Bone marrow (tissue), 2 donors: ENCODE measurements around the gene SRGAP2C.
"Not testable (repeated sequence)": the region's sequence is repeated elsewhere in the genome, so short reads cannot be mapped to it uniquely, and the experiment has no call there.

Source experiments
- DNase-seq, 2 donors: peaks; one replicate each; lab custom pipeline; 2025; lab: John Stamatoyannopoulos, UW

The SRGAP2C gene

DNA sequence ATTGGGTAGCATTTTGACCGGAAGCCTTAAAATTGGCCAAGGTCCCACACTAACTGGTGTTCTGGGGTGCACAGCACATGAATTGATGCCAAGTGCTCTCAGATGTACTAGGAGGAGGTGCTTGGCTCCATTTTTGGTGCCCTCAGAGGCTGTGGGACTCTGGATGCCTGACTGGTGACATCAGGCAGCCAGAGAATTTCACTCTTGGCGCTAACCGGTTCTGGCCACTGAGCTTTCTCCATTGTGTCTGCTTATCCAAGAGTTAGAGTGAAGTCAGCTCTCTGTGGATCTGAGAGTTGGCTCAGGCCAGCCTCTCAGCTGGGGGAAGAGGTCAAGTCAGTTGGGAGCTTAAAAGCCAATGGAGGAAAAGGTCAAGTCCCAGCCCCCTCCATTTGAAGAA, 200.4 kb downstream of the SRGAP2C start:
- not testable (repeated sequence) for DNase-seq

DNA sequence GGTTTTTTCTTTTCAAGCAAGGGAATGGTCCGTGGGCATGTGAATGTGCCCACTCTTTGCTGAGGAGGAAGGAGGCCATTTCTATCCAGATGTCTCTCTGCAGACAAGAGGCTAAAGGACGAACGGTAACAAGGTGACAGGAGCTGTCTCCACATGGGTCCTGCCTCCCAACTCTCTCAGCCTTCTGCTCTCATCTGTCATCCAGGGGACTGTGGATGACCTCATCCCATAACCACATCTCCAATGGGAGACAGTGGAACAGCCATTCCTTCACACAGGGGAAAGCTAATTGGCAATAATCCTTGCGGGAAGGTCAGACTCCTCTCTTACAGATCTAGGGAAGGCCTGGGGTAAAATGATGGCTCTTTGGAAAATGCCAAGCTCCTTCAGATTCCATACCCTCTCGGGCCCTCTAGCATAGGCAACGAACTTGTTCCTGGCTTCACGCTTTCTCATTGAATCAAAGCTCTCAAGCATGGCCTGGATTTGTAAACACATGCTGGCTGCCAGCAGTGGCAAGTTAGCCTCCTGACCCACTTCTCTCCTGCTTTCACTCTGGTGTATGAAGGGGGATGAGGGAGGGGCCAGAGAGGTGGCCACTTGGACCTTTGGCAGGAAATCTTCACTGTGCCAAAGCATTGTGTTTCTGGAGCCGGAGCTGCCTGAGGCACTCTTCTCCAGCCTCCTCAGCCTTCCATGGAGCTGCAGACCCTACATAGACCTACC, 201.0 kb downstream of the SRGAP2C start:
- DNase-seq, result not testable (repeated sequence)

DNA sequence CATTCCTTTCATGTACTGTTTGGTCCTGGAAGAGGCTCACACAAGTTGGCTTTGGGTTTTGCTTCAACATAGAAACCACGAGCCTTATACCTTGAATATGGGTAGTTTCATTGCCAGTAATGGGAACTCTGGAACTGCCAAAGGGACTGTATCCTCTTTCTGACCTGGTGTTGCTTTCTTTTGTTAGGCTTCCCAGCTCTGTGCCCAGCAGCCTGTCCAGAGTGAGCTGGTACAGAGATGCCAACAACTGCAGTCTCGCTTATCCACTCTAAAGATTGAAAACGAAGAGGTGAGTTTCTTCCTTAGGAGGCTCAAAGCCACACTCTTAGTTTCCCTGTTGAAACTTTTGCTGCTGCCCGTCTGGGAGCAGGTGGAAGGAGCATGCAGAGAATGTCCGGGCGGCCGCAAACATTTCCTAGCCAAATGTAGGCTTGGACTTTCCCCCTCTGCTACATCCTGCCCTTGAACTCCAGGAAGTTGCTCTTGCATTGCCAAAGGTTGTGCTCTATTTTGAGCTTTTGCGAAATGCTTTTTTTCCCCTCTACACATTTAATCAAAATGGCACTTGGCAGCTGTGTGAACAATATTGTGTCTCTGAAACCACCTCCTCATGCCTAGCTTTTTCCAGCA, 201.7 kb downstream of the SRGAP2C start:
- DNase-seq, result not testable (repeated sequence)

DNA sequence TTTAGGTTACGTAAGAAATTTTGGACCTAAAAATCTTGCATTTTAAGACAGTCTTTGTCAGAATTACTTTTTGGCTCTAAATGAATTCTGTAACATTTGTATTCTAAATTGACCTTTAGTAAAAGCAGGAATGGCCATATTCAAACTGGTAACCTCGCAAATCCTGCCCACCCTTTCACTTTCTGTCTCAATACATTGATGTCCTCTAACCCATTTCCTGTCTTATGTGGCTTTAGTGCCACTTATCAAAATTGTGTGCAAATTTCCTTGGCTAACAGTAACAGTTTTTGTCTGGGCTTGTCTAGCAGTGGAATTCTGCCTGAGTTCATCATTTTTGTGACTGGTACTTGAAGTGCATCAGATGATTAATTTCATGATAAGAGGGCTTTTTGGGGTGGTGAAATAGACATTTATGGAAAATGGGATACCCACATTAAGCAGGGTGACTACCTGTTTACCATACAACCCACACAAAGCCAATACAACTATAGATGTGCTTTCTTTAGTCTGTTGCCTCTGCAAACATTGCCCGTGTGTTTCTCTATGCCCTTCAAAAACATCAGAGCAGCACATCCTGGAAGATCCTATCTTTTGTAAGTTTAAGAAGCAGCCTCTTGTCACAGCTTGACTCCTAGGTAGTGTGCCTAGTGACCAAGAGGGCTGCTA, 205.3 kb downstream of the SRGAP2C start:
- not testable (repeated sequence) for DNase-seq

DNA sequence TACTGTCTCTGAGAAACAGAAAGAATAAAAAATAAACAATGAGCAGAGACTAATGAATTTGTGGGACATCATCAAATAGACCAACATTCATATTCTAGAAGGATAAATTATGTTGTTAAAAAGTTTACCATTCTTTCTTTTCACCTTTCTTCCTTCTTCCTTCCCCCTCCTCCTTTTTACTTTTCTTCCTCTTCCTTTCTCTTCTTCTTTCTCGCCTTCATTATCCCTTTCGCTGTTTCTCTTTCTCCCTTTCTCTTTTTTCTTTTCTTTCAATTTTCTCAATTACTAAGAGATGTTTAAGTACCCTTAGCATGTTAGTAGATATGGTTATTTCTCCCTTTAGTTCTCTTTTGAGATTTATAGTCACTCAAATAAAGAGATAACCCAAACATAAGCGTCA, 207.4 kb downstream of the SRGAP2C start:
- not testable (repeated sequence) for DNase-seq

DNA sequence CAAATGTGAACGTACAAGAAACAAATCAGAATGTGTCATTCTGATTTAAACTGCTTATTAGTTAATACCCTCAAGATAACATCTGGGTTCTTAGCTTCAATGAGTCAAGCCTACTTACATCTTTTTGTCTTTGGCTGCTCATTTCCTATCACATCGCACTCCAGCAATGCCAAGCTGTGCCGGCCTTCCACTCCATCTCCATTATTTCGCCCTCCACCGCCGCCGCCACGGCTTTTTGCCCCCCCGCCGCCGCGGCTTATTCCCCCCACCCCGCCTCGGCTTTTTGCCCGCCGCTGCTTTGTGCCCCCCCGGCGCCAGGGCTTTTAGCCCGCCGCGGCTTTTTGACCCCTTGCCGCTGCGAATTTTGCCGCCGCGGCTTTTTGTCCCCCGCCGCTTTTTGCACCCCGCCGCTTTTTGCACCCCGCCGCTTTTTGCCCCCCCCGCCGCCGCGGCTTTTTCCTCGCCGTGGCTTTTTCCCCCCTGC, 211.0 kb downstream of the SRGAP2C start:
- DNase-seq, result not testable (repeated sequence)

DNA sequence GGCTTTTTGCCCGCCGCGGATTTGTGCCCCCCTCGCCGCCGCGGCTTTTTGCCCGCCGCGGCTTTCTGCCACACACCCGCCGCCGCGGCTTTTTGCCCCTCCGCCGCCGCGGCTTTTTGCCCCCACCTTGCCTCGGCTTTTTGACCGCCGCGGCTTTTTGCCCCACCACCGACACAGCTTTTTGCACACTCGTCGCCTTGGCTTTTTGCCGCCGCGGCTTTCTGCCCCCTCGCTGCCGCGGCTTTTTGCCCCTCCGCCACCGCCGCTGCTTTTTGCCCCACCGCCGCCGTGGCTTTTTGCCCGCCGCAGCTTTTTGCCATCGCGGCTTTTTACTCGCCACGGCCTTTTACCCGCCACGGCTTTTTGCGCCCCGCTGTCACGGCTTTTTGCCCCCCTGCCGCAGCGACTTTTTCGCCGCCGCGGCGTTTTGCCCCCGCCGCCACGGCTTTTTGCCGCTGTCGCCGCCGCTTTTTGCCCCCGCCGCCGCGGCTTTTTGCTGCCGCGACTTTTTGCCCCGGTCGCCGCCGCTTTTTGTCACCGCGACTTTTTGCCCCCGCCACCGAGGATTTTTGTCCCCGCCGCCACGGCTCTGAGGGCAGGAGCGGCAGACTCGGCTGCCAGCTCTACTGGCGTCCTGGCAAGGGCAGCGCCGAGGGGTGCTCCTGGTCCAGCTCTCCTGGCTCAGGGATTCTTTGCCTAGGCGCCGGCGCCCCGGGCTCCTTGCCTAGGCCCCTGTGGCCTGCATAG, 211.7 kb downstream of the SRGAP2C start:
- DNase-seq, result peak in 1 of 2 donors; percentile 33

DNA sequence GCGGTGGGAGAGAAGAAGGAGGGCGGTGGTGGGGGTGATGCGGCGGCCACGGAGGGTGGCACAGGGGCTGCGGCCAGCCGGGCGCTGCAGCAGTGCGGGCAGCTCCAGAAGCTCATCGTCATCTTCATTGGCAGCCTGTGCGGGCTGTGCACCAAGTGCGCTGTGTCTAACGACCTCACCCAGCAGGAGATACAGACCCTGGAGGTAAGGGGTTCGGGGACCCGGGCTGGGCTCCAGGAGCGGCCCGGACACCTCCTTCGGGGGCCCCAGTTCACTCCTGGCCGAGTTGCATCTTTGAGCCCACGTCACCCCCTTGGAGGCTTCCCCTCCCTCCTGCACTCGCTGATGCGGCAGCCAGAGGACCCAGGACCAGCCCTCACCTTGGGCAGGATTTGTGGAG, 212.3 kb downstream of the SRGAP2C start:
- not testable (repeated sequence) for DNase-seq

DNA sequence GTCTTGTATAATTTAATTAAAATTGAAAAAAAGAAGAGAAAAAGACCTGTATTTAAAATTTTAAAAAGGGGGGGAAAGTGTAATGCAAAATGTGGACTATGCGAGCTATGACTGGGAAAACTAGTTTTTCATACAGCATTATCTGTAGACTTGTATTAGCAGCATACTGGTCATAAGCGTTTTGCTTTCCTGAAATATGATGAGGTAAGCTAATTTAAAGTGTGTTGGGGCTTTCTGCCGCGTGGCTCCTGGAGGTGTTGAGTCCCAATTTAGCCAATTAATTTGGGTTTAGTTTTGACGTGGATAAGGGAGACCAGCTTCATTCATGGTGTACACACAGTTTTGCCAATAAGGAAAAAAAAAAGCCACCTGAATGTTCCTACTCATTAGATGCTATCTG, 214.4 kb downstream of the SRGAP2C start:
- DNase-seq, result not testable (repeated sequence)

DNA sequence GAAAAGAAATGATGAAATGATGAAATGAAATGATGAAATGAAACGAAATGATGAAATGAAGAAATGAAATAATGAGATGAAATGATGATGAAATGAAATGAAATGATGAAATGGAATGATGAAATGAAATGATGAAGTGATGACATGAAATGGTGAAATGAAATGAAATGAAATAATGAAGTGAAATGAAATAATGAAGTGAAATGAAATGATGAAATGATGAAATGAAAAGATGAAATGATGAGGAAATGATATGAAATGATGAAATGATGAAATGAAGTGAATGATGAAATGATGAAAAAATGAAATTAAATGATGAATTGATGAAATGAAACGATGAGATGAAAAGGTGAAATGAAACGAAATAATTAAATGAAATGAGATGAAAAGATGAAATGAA, 215.3 kb downstream of the SRGAP2C start:
- DNase-seq, result not testable (repeated sequence)

DNA sequence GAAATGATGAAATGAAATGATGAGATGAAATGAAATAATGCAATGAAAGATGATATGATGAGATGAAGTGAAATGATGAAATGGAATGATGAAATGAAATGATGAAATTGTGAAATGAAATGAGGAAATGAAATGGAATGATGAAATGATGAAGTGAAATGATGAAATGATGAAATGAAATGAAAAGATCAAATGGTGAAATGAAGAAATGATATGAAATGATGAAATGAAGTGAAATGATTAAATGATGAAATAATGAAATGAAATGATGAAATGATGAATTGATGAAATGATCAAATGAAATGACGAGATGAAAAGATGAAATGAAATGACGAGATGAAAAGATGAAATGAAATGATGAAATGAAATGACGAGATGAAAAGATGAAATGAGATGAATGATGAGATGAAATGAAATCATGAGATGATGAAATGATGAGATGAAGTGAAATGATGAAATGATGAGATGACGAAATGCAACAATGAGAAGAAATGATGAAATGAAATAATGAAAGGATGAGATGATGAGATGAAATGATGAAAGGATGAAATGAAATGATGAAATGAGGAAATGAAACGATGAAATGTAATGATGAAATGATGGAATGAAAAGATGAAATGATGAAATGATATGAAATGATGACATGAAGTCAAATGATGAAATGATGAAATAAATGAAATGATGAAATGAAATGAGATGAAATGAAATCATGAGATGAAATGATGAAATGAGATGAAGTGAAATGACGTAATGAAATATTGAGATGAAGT, 216.0 kb downstream of the SRGAP2C start:
- DNase-seq, result not testable (repeated sequence)

DNA sequence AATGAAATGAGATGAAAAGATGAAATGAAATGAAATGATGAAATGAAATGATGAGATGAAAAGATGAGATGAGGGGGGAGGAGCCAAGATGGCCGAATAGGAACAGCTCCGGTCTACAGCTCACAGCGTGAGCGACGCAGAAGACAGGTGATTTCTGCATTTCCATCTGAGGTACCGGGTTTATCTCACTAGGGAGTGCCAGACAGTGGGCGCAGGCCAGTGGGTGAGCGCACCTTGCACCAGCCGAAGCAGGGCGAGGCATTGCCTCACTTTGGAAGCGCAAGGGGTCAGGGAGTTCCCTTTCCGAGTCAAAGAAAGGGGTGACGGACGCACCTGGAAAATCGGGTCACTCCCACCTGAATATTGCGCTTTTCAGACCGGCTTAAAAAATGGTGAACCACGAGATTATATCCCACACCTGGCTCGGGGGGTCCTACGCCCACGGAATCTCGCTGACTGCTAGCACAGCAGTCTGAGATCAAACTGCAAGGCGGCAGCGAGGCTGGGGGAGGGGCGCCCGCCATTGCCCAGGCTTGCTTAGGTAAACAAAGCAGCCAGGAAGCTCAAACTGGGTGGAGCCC, 216.7 kb downstream of the SRGAP2C start:
- not testable (repeated sequence) for DNase-seq

DNA sequence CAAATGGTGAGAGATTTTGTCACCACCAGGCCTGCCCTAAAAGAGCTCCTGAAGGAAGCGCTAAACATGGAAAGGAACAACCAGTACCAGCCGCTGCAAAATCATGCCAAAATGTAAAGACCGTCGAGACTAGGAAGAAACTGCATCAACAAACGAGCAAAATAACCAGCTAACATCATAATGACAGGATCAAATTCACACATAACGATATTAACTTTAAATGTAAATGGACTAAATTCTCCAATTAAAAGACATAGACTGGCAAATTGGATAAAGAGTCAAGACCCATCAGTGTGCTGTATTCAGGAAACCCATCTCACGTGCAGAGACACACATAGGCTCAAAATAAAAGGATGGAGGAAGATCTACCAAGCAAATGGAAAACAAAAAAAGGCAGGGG, 218.5 kb downstream of the SRGAP2C start:
- not testable (repeated sequence) for DNase-seq

DNA sequence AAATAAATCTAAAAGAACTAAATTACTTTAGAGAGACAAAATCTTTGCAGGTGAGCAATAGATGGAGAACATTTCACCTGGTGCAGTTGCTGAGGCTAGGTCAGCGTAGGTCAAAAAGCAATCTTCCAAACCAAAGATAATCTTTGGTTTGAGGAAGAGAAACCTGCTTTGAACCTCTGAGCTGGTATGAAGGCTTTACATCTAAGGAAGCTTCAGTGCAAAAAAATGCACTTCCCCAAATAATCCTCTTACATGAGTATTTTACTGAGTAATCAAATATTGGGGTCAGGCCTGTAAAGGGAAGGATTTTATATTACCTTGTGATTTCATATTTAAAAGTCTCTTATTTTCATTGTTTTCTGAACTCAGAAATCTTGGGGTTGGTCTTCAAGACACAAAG, 223.6 kb downstream of the SRGAP2C start:
- no peak for DNase-seq

DNA sequence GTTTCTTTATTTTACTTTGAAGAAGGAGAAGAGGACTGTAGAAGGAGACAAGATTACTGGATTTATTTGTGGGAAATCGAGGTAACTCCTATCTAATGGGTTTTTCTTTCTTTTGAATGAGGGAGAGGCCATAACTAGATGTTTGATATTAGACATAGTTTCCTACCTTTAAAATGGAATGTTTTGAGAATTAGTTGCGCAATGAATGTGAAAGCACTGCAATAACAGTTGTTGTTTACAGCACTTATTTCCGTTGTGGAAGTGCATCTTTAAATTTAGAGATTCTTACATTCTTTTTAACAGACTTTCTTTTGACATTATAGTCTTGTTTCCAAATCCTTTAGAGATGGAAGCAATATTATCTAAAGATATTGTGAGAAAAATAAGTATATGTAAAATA, 229.0 kb downstream of the SRGAP2C start:
- no peak for DNase-seq

DNA sequence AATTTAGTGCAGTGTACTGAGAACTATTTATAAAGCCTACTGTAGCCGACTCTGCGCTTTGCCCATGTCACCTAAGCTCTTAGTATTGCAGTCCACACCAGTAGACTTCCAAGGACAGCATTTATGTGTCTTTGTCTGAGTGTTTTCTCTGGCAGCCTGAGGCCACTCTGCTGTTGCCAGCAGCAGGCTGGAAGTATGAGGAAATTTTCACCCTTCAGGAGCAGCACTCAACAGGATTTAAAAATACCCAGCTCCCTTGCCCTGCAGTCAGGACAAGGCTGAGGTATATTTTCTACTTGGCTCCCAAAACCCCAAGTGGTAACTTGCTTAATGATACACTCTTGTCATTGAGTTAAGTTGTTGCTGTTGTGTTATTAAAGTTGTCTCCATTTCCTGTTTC, 230.1 kb downstream of the SRGAP2C start:
- no peak for DNase-seq

DNA sequence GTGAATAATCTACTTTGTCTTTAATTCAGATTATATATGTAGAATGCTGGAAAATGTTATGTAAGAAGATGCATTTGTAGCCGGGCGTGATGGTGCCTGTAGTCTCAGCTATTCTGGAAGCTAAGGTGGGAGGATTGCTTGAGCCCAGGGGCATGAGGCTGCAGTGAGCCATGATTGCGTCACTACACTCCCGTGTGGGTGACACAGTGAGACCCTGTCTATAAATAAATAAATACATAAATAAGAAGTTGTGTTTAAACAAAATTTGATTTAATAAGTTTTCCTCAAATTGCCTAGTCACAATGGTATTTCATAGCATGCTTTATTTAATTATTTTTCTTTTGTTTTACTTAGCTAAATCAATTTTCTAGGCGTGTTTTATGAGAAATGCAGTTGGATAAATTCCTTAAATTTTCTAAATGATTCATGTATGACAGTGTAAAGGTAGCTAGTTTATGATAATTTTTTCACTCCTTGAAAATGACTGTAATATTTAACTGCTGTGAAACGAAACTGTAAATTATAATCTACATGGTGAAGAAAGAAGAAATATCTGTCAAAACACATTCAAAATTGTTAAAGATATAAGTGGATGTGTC, 232.6 kb downstream of the SRGAP2C start:
- DNase-seq, result no peak

DNA sequence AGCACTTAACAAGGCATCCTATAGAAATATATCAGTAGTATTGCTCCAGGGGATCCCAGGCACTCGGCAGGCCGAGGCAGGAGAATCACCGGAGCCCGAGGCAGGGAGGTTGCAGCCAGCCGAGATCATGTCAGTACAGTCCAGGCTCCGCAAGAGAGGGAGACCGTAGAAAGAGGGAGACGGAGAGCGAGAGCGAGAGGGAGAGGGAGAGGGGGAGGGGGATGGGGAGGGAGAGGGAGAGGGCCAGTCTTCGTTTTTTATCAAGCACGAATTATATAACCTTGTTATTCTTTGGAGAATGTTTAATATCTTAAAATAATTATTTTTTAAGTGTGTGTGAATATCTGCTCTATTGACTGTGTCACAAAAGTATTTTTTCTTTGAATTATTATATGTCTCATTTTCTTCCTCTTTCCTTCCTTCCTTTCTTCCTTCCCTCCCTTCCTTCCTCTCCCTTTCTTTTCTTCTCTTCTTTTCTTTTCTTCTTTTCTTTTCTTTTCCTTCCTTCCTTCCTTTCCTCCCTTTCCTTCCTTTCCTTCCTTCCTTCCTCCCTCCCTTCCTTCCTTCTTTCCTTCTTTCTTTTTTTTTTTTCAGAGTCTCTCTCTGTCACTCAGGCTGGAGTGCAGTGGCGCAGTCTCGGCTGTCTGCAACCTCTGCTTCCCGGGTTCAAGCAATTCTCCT, 233.7 kb downstream of the SRGAP2C start:
- DNase-seq, result no peak

DNA sequence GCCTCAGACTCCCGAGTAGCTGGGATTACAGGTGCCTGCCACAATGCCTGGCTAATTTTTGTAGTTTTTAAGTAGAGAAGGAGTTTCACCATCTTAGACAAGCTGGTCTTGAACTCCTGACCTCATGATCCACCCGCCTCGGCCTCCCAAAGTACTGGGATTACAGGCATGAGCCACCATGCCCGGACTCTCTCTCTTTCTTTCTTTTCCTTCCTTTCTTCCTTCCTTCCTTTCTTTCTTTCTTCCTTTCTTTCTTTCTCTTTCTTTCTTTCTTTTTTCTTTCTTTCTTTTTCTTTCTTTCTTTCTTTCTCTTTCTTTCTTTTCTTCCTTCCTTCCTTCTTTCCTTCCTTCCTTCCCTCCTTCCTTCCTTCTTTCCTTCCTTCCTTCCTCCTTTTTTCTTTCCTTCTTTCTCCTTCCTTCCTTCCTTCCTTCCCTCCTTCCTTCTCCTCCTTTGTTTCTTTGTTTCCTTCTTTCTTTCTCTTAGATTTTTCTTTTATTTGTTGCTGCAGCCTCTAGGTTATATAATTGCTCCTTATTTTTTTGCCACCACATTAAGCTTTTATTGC, 234.4 kb downstream of the SRGAP2C start:
- DNase-seq, result not testable (repeated sequence)

DNA sequence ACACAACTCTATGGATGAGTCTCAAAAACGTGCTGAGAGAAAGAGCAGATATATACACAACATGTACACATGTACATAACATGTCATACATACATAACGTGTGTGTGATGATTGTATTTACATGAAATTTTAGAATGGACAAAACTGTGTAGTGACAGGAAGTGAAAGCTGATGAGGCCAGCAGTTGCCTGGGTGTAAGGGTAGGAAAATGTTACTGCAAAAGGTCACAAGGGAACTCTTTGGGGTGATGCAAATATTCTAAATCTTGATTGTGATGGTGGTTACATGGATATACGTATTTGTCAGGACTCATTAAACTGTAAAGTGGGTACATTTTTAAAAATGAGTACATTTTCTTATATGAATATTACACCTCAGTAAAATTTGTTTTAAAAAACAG, 236.7 kb downstream of the SRGAP2C start:
- not testable (repeated sequence) for DNase-seq
